Activated T-helper 1 cell treated with Interleukin-2 at 50 U/mL for 16 hours (primary cell): ENCODE measurements around the gene NUDT6.

Experiments
- DNase-seq: peaks from one replicate; pipeline ENCODE4 v3.0.0-alpha.2; 2020; ENCODE audit warnings: low read depth

The NUDT6 gene, protein sequence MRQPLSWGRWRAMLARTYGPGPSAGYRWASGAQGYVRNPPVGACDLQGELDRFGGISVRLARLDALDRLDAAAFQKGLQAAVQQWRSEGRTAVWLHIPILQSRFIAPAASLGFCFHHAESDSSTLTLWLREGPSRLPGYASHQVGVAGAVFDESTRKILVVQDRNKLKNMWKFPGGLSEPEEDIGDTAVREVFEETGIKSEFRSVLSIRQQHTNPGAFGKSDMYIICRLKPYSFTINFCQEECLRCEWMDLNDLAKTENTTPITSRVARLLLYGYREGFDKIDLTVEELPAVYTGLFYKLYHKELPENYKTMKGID

DNA sequence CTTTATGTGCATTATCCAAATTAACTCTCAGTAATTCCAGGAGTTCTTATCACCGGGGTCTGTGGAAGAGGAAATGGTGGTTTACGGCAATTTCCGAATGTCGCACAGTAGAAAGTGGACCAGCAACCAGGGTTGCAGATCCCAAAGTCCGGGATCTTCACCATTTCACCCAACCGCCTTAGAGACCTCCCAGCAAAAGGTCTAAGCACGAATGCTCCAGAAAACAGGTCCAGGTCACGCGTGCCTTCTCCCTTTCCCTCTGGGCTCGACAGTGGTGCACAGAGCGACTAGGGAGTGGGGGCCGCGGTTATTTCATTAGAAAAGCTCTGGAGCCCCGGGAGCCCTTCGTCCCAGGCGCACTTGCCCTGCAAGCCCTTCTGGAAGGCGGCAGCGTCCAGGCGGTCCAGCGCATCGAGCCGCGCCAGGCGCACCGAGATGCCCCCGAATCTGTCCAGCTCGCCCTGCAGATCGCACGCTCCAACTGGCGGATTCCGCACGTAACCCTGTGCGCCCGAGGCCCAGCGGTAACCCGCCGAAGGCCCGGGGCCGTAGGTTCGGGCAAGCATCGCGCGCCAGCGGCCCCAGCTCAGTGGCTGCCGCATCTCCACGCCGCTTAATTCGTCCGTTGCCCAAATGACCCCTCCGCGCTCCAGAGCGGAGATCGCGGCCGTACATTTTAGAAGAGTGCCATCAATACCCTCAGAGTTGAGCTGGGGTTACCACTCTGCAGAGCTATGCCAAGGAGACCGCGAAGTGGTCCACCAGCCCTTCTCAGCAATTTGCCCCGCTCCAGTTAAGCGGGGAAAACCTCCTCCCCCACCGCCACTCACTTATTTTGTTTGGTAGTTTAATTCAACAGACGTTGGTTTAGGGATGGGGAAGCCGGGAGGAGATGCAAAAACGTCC, at the start of gene NUDT6:
Gene NUDT6, minus strand, starts transcription at position 627 of the 906 bp plus-strand sequence. Its CDS starts 25 bp downstream, at position 602.
- DNase-seq: peak; percentile 5

DNA sequence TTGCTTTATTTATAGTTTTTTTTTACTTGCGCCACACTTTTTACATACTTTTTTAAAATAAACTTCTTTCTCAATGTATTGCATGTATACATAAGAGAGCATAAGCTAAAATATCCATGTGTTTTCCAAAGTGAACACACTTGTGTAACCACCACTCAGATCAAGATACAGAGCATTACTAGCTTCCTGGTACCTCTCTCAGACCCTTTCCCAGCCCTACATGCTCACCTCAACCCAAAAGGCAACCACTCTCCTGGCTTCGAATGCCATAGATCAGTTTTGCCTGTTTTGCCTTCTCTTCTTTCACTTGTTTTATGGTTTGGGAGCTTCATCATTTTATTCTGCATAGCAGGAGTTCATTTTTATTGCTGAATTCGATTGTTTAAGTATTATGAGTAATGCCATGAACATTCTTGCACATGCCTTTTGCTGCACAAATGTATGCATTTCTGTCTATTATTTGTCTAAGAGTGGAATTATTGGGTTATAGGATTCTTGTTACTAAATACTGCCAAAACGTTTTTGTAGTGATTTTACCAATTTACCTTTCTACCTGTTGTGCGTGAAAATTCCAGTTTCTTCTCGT, 45.9 kb upstream of the NUDT6 start:
- DNase-seq: no peak

DNA sequence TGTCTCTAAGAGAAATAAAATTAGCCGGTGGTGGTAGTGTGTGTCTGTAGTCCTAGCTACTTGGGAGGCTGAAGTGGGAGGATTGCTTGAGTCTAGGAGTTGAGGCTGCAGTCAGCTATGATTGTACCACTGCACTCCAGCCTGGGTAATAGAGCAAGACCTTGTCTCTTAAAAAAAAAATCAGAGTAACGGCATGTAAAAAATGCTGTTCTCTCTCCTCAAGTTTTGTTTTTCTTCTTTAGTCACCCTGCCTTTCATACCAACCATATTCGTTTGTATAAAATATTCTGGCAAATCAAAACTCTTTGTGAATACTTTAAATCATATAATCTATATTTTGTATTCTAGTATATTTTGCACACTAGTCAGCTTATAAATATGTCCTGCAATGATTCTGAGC, 44.8 kb upstream of the NUDT6 start:
- no peak for DNase-seq

DNA sequence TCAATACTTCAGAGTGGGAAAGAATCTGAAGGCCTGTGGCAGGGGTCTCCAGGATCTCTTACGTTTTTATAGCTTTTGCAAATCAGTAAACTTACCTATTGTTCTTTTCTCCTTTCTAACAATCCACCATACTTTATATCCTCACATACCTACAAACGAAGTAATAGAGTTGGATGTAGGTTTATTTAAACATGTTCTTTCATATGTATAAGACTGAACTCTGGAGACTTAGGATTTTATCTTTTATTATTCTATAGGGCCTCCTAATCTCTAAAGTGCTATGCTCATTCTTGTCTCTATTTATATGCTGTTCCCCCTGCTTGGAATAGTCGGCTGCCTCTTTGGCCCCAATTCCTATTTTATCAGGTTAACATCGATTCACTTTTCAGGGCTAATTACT, 43.8 kb upstream of the NUDT6 start:
- no peak for DNase-seq

- DNase-seq: no peak
Observed at GRCh38 chr4:122963216-122963615, 40.8 kb upstream of the NUDT6 start.

DNA sequence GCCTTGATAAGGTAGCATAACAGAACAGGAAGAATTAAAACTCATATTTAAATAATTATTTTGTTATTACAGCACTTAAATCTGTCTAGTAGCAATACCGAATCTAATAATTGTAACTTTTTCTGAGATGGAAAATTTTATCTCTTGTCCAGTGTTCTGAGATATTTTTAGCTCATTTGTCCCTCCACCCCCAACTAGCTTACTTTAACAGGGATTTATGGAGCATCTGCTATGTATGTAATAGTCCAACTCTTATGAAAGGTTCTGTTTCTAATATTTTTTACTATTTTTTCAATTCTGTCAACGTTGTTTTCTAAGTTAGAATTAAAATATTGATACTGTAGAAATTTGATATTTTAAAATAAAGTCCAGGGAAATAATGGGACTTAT, 38.2 kb upstream of the NUDT6 start:
- DNase-seq: no peak

DNA sequence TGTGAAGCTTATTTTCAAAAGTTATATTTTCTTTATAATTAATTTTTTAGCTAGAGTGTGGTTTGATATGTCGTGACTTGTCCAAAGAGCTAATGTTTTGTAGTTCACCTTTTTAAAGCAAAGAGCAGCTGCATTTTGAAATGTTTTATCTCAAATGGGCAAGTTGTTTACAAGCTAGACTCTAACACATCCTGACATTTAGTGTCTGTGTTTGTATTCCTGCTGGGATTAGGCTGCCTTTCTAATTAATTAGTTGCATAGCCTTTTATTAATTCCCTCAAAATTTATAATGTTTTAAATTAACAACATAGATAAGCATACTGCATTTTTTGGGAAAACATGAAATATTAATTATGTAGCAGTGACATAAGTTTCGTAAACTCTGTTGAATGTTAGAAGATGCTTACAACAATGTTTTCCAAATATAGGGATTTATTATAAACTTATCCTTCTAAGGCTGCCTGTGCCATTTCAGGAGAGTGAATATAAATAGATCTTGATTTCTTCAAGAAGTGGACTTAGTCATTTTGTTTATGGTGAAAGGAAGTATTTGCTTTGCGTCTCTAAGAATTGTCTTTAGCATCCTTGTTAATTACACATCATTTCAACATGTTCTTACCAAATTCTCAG, 37.7 kb upstream of the NUDT6 start:
- no peak for DNase-seq

GRCh38 chr4:122959441-122959840, 37.0 kb upstream of the NUDT6 start:
- DNase-seq: no peak

DNA sequence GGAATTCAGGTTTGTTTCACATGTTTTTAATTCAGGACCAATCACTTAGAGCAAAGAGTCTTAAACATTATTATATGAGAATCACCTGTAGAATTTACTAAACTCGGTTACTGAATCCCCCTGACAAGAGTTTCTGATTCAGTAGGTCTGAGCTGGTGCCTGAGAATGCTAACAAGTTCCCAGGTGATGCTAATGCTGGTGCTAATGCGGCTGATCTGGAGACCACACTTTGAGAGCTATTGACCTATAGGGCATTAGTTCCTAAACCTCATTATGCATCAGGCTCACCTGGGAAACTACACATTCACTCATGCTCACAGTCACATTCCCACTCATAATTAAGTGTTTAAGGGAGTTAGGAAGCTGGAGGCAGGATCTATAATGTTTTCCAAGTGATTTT, 36.1 kb upstream of the NUDT6 start:
- no peak for DNase-seq

DNA sequence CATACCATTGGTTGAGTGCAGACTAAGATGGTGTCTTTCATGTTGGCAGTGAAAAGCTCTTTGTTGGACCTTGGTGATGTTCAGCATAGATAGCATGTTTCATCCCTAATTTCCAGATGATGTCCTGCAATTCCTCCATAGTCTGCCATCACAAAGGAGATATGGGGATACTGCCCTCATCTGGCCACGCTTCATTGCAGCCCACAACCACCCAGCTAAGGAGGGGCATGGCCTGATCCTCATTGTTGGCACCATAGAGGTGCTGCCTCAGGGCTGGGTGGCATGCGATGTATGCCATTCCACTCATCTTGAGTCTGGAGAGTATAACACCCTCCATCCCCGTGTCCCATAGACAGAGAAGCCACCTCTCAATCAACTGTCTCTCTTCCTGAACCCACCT, 31.5 kb upstream of the NUDT6 start:
- DNase-seq: no peak

DNA sequence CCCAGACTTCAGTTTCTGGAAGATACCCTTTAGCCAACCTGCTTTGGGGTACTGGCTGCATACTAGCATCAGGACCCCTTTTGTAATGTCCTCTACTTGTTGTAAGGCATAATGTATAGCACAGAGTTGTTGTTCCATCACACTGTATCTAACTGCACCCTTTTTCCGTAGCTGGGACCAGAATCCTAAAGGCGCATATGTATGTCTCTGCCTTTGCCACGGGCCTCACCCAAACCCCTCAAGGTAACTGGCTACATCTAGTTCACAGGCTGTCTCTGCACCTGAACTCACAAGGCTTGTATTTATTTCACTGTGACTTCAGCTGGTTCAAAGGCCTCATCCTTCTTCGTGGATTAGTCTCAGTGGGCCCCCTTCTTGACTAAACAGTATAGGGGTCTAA, 29.6 kb upstream of the NUDT6 start:
- no peak for DNase-seq

- no peak for DNase-seq
Observed at GRCh38 chr4:122948671-122949070, 26.3 kb upstream of the NUDT6 start.

- no peak for DNase-seq
Observed at GRCh38 chr4:122946142-122946541, 23.7 kb upstream of the NUDT6 start.

DNA sequence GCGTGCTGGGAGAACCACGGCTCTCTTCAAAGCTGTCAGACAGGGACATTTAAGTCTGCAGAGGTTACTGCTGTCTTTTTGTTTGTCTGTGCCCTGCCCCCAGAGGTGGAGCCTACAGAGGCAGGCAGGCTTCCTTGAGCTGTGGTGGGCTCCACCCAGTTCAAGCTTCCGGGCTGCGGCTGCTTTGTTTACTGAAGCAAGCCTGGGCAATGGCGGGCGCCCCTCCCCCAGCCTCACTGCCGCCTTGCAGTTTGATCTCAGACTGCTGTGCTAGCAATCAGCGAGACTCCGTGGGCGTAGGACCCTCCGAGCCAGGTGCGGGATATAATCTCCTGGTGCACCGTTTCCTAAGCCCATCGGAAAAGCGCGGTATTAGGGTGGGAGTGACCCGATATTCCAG, 22.7 kb upstream of the NUDT6 start:
- peak; percentile 22 for DNase-seq

DNA sequence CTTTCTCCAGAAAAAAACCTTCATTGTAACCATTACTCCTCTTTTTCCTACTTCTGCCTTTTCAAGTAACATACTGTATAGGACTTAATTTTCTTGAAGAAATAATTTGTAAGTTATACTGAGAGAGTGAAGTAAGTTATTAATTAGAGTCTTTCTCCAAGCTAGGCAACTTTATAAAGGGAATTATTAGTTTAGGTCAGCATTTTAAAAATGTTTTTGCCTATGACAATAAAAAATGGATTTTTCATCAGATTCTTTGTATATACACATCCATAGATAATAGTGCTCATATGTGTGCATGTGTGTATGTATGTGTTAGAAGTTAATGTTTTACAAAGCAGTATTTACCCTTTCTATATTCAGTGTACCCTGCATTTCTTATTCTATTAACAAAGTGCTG, 10.4 kb upstream of the NUDT6 start:
- no peak for DNase-seq

DNA sequence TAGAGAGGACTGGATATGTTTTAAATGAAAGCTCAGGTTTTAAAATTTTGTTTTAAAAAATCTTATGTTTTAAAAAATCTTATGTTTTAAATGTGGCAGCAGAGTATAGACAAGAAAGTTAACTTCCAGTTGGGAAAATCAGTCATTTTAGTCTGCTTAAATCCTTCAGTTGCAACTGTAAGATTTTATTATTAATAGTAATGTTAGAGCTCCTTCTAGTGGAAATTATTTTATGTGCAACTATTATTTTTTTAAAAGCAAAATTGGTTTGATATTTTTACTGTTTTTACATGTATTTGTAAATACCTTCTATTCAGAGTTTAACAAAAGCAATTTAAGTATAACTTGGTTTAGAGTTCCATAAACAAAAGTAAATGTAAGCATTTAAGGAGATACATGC, 8.5 kb upstream of the NUDT6 start:
- DNase-seq: no peak

GRCh38 chr4:122928930-122929329, 6.5 kb upstream of the NUDT6 start:
- DNase-seq: no peak

- peak; percentile 78 for DNase-seq
Observed at GRCh38 chr4:122922877-122923511, 597 bp upstream of the NUDT6 start.

GRCh38 chr4:122921300-122921699, 1.1 kb downstream of the NUDT6 start:
- no peak for DNase-seq

- no peak for DNase-seq
Observed at GRCh38 chr4:122920473-122920872, 1.9 kb downstream of the NUDT6 start.

DNA sequence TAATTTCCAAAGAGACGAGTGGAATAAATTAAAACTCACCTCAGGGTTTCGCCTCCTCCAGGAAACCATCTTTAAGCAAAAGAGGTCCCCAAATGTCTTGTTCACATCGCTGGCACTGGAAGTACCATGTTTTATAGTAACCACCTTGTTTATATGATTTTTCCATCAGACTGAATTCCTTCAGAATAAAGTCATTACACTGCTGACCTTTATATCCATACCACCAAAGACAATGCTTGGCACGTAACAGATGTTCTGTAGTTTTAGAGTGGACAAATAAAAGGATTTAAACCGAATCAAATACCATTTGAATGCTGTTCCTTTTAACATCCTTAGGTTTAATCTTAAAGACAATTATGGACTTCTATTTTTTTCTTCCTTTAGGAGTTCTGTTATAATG, 4.7 kb downstream of the NUDT6 start:
- no peak for DNase-seq

GRCh38 chr4:122914938-122915337, 7.5 kb downstream of the NUDT6 start:
- DNase-seq: no peak
